HL-60 (cell line): ENCODE data around the gene SLC12A2.

Source experiments
- DNase-seq, 2 experiments: peaks; one replicate each; pipeline ENCODE4 v3.0.0-alpha.2; 2010 to 2020; ENCODE audit warnings: low read depth in 1 of 2, low spot score in 1 of 2
- H3K27ac ChIP-seq: fragments of 250-450 bp; sonication (Bioruptor Pico); replicated peaks from 2 replicates; pipeline ENCODE4 v1.5.1; 2020; ENCODE audit warnings: mild to moderate bottlenecking, moderate library complexity
- H3K27me3 ChIP-seq: fragments of 250-450 bp; sonication (Bioruptor Pico); 2 replicates; pipeline ENCODE4 v1.5.1; 2021; ENCODE audit warnings: mild to moderate bottlenecking, moderate library complexity; ENCODE audit not compliant: insufficient read depth, poor library complexity, severe bottlenecking
- H3K4me3 ChIP-seq: replicated peaks from 2 replicates; pipeline ENCODE4 v1.5.1; 2011; ENCODE audit warnings: mild to moderate bottlenecking, control low read depth, low read length; ENCODE audit not compliant: insufficient read depth
- GABPA ChIP-seq: IDR thresholded peaks from 2 replicates; pipeline ENCODE4 v1.6.1; 2012; ENCODE audit warnings: low read depth
- POLR2AphosphoS5 ChIP-seq: IDR thresholded peaks from 2 replicates; pipeline ENCODE4 v1.6.1; 2012; ENCODE audit warnings: low read depth
- SPI1 ChIP-seq: IDR thresholded peaks from 2 replicates; pipeline ENCODE4 v1.6.1; 2012; ENCODE audit warnings: low read depth, mild to moderate bottlenecking, borderline replicate concordance
- TF ChIP-seq, protein P1 (sequence below): IDR thresholded peaks from 2 replicates; pipeline ENCODE4 v1.6.1; 2012; ENCODE audit warnings: low read depth; ENCODE audit not compliant: insufficient replicate concordance
- TF ChIP-seq, protein P2 (sequence below): IDR thresholded peaks from one replicate; pipeline ENCODE4 v1.5.1; 2011; ENCODE audit warnings: low read length, control low read depth, inconsistent platforms; ENCODE audit not compliant: insufficient read depth

The SLC12A2 gene

DNA sequence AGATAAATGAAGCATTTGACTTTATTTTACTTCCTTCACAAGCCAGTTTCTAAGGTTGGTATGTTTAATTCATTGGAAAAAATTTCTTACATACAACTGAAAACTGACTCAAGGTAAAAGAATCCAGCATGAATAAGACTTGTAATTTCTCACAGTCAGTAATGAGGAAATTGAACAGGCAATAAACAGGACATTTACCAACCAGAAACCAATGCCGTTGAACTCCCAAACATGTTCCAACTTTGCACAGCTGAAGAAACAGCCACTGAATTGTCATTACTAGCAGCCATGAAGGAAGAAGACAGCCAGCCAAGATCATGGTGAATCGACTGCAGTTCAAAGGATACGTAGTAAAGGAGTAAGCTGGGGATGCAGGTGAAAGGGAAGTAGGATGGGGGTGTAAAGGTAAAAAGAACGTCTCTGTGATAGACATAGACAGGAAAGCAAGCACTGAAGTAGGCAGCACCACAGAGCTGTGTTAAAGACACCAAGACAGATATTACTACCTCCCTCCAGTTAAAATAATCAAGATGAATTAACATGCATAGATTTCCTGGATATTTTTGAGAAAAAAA is 21.3 kb upstream of the SLC12A2 start:
- DNase-seq: no peak
- no peak overlapping the region for H3K27ac ChIP-seq
- no peak overlapping the region for H3K4me3 ChIP-seq
- TF ChIP-seq GABPA (no peak), SPI1 (no peak), POLR2AphosphoS5 (no peak)
- TF ChIP-seq, protein P1, sequence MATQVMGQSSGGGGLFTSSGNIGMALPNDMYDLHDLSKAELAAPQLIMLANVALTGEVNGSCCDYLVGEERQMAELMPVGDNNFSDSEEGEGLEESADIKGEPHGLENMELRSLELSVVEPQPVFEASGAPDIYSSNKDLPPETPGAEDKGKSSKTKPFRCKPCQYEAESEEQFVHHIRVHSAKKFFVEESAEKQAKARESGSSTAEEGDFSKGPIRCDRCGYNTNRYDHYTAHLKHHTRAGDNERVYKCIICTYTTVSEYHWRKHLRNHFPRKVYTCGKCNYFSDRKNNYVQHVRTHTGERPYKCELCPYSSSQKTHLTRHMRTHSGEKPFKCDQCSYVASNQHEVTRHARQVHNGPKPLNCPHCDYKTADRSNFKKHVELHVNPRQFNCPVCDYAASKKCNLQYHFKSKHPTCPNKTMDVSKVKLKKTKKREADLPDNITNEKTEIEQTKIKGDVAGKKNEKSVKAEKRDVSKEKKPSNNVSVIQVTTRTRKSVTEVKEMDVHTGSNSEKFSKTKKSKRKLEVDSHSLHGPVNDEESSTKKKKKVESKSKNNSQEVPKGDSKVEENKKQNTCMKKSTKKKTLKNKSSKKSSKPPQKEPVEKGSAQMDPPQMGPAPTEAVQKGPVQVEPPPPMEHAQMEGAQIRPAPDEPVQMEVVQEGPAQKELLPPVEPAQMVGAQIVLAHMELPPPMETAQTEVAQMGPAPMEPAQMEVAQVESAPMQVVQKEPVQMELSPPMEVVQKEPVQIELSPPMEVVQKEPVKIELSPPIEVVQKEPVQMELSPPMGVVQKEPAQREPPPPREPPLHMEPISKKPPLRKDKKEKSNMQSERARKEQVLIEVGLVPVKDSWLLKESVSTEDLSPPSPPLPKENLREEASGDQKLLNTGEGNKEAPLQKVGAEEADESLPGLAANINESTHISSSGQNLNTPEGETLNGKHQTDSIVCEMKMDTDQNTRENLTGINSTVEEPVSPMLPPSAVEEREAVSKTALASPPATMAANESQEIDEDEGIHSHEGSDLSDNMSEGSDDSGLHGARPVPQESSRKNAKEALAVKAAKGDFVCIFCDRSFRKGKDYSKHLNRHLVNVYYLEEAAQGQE: no peak
- TF ChIP-seq, protein P2, sequence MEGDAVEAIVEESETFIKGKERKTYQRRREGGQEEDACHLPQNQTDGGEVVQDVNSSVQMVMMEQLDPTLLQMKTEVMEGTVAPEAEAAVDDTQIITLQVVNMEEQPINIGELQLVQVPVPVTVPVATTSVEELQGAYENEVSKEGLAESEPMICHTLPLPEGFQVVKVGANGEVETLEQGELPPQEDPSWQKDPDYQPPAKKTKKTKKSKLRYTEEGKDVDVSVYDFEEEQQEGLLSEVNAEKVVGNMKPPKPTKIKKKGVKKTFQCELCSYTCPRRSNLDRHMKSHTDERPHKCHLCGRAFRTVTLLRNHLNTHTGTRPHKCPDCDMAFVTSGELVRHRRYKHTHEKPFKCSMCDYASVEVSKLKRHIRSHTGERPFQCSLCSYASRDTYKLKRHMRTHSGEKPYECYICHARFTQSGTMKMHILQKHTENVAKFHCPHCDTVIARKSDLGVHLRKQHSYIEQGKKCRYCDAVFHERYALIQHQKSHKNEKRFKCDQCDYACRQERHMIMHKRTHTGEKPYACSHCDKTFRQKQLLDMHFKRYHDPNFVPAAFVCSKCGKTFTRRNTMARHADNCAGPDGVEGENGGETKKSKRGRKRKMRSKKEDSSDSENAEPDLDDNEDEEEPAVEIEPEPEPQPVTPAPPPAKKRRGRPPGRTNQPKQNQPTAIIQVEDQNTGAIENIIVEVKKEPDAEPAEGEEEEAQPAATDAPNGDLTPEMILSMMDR: no peak
- no peaks in the 10 kb centered on the region for H3K27me3 ChIP-seq

DNA sequence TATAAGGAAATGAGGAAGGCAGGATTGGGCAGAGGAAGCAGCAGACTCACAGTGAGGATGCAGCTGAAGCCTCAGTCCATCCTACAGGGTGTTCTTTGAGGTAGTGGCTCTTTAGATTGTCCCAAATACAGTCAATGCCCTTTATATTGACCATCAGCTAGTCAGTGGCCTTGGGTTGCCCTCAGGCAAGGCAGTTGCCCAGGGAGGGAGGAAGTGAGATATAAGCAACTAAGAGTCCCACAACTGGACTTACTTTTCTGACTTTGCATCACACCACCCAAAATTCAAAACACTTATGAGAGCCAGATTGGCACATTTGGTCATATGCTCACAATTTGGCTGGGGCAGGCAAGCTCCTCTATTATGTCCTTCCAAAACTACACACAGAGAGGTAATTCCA is 9.4 kb upstream of the SLC12A2 start:
- TF ChIP-seq GABPA (no peak), SPI1 (peak; percentile 54; the same call in 1 of the 2 replicates)
- Histone ChIP-seq H3K27me3 (no peaks in the 10 kb centered on the region), H3K4me3 (no peak overlapping the region), H3K27ac (no peak overlapping the region)
- no peak for DNase-seq

DNA sequence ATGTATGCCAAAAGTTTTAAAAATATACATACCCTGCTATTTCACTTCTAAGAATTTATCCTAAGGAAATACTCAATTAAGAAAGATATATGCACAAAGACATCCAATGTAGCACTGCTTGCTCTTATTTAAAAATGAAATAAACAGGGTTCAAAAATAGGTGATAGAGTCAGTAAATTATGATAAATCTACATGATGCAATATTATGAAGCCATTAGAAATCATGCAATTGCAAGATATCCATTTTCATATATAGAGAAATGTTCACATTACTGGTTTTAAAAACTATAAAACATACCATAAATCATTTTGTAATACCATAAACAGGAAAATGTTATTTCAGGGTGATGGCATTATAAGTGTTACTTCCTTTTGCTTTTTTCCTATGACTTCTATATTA is 8.6 kb upstream of the SLC12A2 start:
- no peak for DNase-seq
- TF ChIP-seq POLR2AphosphoS5 (no peak), SPI1 (no peak), GABPA (no peak)
- TF ChIP-seq, protein P2: no peak
- TF ChIP-seq, protein P1: no peak

DNA sequence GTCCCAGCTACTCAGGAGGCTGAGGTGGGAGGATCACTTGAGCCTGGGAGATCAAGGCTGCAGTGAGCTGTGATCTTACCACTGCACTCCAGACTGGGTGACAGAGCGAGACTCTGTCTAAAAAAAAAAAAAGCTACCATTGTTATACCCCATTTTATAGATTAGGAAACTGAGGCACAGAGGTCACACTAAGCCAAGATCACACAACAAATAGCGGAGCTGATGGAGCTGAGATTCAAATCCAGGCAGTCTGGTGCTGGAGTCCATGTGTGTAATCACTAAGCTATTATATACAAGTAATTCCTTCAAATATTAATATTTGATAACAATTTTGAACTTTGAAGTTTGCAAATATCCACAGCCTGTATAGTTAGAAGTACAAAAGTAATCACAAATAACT is 6.0 kb upstream of the SLC12A2 start:
- TF ChIP-seq, protein P1: no peak
- no peak for TF ChIP-seq POLR2AphosphoS5
- TF ChIP-seq, protein P2: no peak
- Histone ChIP-seq H3K27me3 (no peaks in the 10 kb centered on the region), H3K27ac (no peak overlapping the region), H3K4me3 (no peak overlapping the region)
- DNase-seq: no peak

More for the DNA sequence above, 8.6 kb upstream of the SLC12A2 start:
- no peak overlapping the region for H3K4me3 ChIP-seq
- H3K27ac ChIP-seq: no peak overlapping the region
- H3K27me3 ChIP-seq: no peaks in the 10 kb centered on the region
